Measurements from ENCODE around the gene TAP1.
A peak's percentile ranks its signal among the peaks of the same experiment; 100 is the strongest.

TAP1 gene

GRCh38 chr6:32860674-32861073 is 7.2 kb upstream of the TAP1 start:
- peaks cover 20% of the 10 kb centered on the region for H3K36me3 ChIP-seq (replicated peaks; ENCODE audit: low read depth, low read length)
- H3K4me2 ChIP-seq (ENCODE audit: low read length), result no peak overlapping the region
- no peak overlapping the region for H3K9ac ChIP-seq (ENCODE audit: low read length)
- no peaks in the 10 kb centered on the region for H3K27me3 ChIP-seq (ENCODE audit: low read depth, low read length)
- H3K9me3 ChIP-seq (ENCODE audit: insufficient read depth, low read length), result no peaks in the 10 kb centered on the region
- no peak overlapping the region for H3K27ac ChIP-seq (ENCODE audit: low read length)
- no peak overlapping the region for H2AFZ ChIP-seq (ENCODE audit: low read depth, low read length)
- TF ChIP-seq EZH2phosphoT487 (IDR thresholded peaks at IDR 0.05; ENCODE audit: low read depth) (no peak), CTCF (IDR thresholded peaks at IDR 0.05; ENCODE audit: low read depth, low read length) (no peak)
- no peaks in the 10 kb centered on the region for H4K20me1 ChIP-seq (ENCODE audit: insufficient read depth, low read length)
- peaks cover 22% of the 10 kb centered on the region for H3K4me1 ChIP-seq (ENCODE audit: low read length)
- no peak overlapping the region for H3K4me3 ChIP-seq (ENCODE audit: low read length)
- peaks cover 7% of the 10 kb centered on the region for H3K79me2 ChIP-seq (ENCODE audit: low read length)

GRCh38 chr6:32858194-32858593 is 4.7 kb upstream of the TAP1 start:
- no peak overlapping the region for H3K9ac ChIP-seq (ENCODE audit: low read length)
- H2AFZ ChIP-seq (ENCODE audit: low read depth, low read length), result no peak overlapping the region
- no peak overlapping the region for H3K27ac ChIP-seq (ENCODE audit: low read length)
- no peak for TF ChIP-seq EZH2phosphoT487 (IDR thresholded peaks at IDR 0.05; ENCODE audit: low read depth)
- no peak for TF ChIP-seq CTCF (IDR thresholded peaks at IDR 0.05; ENCODE audit: low read depth, low read length)
- no peaks in the 10 kb centered on the region for H4K20me1 ChIP-seq (ENCODE audit: insufficient read depth, low read length)
- no peak overlapping the region for H3K4me3 ChIP-seq (ENCODE audit: low read length)
- H3K27me3 ChIP-seq (ENCODE audit: low read depth, low read length), result no peaks in the 10 kb centered on the region
- H3K79me2 ChIP-seq (ENCODE audit: low read length), result peaks cover 23% of the 10 kb centered on the region
- H3K4me2 ChIP-seq (ENCODE audit: low read length), result no peak overlapping the region
- peaks cover 18% of the 10 kb centered on the region for H3K4me1 ChIP-seq (ENCODE audit: low read length)
- no peaks in the 10 kb centered on the region for H3K9me3 ChIP-seq (ENCODE audit: insufficient read depth, low read length)
- H3K36me3 ChIP-seq (replicated peaks; ENCODE audit: low read depth, low read length), result peaks cover 20% of the 10 kb centered on the region

- Histone ChIP-seq H3K27ac (ENCODE audit: low read length) (no peak overlapping the region), H2AFZ (ENCODE audit: low read depth, low read length) (no peak overlapping the region), H3K4me2 (ENCODE audit: low read length) (no peak overlapping the region), H3K27me3 (ENCODE audit: low read depth, low read length) (no peaks in the 10 kb centered on the region), H4K20me1 (ENCODE audit: insufficient read depth, low read length) (peaks cover 1% of the 10 kb centered on the region; the same call in 1 of the 2 replicates), H3K9me3 (ENCODE audit: insufficient read depth, low read length) (no peaks in the 10 kb centered on the region), H3K9ac (ENCODE audit: low read length) (no peak overlapping the region), H3K4me1 (ENCODE audit: low read length) (peaks cover 19% of the 10 kb centered on the region), H3K36me3 (replicated peaks; ENCODE audit: low read depth, low read length) (peaks cover 20% of the 10 kb centered on the region), H3K4me3 (ENCODE audit: low read length) (no peak overlapping the region), H3K79me2 (ENCODE audit: low read length) (peaks cover 32% of the 10 kb centered on the region)
- TF ChIP-seq CTCF (IDR thresholded peaks at IDR 0.05; ENCODE audit: low read depth, low read length), result no peak
- TF ChIP-seq EZH2phosphoT487 (IDR thresholded peaks at IDR 0.05; ENCODE audit: low read depth), result no peak
Observed at GRCh38 chr6:32857156-32857891, 3.8 kb upstream of the TAP1 start.

DNA sequence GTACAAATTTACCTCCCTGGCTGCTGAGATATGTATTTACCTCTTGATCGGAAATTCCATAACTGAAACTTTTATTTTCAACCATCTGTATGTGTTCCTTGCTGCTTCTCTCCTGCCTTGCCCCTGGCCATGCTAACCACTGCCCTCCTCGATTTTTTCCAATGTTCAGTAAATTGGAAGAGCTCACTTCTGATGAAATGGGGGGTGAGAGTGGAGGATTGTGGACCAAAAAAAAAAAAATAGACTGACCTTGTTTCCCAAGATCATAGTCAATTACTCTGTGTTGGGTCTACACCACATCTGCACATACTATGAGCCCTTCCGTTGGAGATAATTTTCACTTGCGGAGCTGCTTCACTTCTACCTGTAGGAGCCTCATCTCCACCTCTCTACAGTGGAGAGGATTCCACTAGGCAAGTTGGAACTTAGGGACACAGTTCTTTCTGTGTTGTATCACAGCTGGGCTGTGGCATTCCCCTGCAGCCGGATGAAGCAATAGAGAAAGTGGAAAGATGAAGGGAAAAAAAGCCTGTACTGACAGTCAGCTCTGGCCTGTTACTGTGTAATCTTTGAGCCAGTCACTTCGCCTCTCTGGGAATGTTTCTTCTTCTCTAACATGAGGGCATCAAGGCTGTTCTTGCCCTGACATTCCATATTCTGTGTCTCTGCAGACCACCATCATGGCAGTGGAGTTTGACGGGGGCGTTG is 2.1 kb upstream of the TAP1 start:
- peak overlapping the region; percentile 98 for H3K4me3 ChIP-seq (ENCODE audit: low read length)
- TF ChIP-seq CTCF (IDR thresholded peaks at IDR 0.05; ENCODE audit: low read depth, low read length) (no peak), EZH2phosphoT487 (IDR thresholded peaks at IDR 0.05; ENCODE audit: low read depth) (no peak)
- H3K4me1 ChIP-seq (ENCODE audit: low read length), result peaks cover 18% of the 10 kb centered on the region
- H3K27me3 ChIP-seq (ENCODE audit: low read depth, low read length), result no peaks in the 10 kb centered on the region
- H3K27ac ChIP-seq (ENCODE audit: low read length), result peak overlapping the region; percentile 94; the same call in 1 of the 2 replicates
- H4K20me1 ChIP-seq (ENCODE audit: insufficient read depth, low read length), result peaks cover 5% of the 10 kb centered on the region; the same call in 1 of the 2 replicates
- H3K4me2 ChIP-seq (ENCODE audit: low read length), result peak overlapping the region; percentile 84
- H3K36me3 ChIP-seq (replicated peaks; ENCODE audit: low read depth, low read length), result peaks cover 37% of the 10 kb centered on the region
- no peaks in the 10 kb centered on the region for H3K9me3 ChIP-seq (ENCODE audit: insufficient read depth, low read length)
- H2AFZ ChIP-seq (ENCODE audit: low read depth, low read length), result no peak overlapping the region
- H3K9ac ChIP-seq (ENCODE audit: low read length), result peak overlapping the region; percentile 99
- H3K79me2 ChIP-seq (ENCODE audit: low read length), result peaks cover 45% of the 10 kb centered on the region
